NCI-H1930 (cell line): ENCODE data around the gene FBXO34.
"Not testable (repeated sequence)": the region's sequence is repeated elsewhere in the genome, so short reads cannot be mapped to it uniquely, and the experiment has no call there.

Experiments used
- DNase-seq, 2 experiments: peaks; one replicate each; lab custom pipeline; 2025; lab: John Stamatoyannopoulos, UW

FBXO34 gene

DNA sequence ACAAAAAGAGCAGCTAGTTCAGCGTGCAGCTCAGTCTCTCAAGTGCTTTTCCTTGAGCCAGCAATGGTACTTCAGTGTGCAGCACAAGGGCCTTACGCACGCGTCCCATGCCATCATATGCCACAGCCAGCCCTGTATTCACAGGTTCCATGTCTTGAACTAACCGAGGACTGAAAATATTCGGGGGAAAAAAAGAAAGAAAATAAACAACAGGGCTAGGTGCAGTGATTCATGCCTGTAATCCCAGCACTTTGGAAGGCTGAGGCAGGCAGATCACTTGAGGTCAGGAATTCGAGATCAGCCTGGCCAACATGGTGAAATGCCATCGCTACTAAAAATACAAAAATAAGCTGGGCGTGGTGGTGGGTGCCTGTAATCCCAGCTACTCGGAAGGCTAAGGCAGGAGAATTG lies 111.8 kb downstream of the FBXO34 start:
- DNase-seq, result not testable (repeated sequence)

DNA sequence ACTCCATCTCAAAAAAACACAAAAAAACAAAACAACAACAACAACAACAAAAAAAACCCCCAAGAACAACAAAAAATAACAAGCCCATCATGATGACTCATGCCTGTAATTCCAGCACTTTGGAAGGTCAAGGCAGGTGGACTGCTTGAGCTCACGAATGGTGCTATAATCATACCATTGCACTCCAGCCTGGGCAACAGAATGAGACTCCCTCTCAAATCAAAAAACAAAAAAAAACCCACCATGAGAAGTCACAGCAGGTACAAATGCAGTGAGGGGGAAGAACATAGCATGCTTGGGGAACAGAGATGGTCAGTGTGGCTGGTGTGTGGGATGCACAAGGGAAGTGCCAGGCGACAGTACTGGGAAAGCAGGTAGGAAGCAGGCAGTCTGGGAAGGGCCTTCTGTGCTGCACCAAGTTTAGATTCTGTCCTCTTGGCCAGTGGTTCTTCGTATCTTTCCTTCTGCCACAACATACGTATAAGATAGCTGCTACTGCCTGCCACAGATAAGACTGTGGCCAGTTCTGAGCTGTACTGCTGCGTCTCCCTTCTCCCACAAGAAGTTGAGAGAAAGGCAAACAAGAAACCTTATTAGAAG lies 112.4 kb downstream of the FBXO34 start:
- no peak for DNase-seq

DNA sequence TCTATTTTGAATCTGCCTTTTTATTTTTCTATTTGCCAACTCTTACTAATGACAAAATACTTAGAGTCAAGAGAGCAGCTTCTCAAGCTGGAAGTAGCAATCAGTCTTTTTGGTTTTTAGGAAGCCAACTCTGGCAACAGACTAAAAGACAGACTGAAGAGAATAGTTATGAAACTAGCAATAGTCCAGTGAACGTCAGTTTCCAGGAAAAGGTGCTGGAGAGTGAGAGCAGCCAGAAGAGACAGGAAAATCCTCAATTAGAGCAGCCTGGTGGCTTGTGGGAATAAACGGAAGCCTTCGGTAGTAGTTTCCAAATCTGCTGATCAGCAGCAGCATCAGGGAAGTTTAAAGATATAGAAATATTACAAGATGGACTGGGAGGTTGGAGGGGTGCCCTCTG lies 113.3 kb downstream of the FBXO34 start:
- DNase-seq, result no peak

DNA sequence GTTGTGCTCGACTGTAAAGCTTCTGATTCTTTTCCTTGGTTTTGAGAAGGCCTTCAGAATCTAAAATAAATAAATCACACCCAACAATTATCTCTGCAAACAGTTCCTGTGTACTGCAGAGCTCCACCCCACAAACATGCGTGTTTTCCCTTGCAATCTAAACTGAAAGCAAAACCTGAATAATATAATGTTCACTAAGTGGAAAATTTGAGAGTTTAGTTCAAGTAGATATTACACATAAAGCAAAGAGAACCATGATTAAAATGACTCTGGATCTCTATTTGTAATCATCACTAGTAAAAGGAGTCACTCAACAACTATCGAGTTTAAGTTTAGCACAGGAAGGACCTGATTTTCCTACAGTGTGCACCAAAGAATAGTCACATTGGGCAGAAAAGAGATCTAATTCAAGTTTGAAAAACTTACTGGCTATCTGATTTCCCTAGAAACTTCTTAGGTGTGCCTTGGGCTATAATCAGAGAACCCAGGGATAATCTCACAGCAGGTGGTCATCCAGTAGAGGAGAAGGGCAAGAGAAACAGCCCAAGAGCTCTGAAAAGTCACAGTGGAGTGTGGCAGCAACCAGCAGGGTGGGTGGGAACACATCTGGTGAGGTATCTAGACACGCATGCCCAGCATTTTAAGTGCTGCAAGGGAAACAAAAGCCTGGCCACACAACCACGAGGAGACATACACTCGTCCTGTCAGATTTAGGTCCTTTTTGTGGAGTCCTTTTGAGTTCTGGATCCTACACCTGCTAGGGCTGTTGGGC lies 115.0 kb downstream of the FBXO34 start:
- no peak for DNase-seq

DNA sequence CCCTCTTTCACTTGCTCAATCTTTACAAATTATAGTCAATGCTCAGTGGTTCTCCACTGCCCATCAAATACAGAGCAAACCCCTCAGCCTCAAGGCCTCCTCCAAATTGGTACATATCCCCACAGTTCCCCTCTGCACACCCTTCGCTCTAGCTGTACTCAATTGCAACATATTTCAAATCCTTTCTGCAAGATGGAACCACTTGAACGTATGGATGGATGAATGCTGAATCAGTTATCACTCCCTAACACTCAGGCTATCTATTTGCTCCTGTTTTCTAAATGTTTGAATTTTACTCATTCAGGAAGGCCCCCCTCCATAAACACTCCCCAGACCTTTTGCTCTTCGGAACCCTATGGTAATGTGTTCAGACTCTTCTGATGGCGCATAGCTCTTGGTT lies 115.9 kb downstream of the FBXO34 start:
- no peak for DNase-seq

DNA sequence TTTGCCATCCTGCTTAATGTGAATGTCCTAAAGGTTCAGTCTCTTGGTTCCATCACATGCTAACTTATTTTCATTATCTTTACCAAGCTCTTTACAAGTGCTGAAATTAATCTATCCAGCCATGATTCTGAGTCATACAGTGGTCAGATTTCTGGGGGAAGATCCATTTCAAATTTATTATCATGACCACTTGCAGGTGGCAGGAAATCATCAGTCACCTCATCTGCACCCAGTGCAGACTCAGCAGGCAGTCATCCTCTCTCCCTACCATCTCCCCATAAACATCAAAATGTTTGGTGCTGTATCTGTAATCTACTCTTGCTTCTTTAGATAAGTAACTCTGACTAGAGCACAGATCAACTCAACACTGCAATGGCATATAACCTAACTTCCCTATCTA lies 116.9 kb downstream of the FBXO34 start:
- DNase-seq, result no peak

DNA sequence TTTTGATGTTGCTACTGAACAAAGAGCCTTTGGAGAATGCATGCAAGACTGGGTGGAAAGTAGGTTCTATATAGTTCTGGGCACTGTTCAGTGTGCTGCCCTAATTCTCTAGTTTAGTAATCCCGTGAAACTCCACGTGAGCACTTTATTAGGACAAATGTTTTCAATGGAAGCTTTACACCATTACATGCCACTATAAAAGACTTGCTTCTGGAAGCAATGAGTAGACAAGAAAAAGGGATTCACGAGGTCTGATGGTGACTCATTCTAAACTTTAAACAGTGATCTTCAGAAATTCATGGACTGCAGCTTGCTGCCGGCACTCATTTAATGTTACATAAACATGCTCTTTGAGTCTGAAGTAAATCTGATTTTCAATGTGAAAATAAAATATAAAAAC lies 118.1 kb downstream of the FBXO34 start:
- no peak for DNase-seq

DNA sequence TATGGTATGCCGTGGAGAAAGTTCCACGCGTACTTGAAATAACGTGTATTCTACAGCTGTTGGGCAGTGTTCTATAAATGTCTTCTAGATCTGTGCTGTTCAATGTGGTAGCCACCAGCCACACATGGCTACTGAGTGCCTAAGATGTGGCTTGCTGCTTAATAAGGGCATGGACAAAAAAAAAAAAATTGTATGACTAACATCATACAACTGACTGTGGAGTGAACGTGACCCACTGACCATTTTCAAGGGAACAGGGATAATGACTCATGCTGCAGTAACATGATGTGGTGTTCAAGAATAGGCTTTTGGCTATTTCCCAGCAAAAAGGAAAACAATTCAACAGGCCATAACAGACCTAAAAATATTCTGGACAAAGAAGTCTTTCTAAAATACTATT lies 127.5 kb downstream of the FBXO34 start:
- DNase-seq, result no peak

DNA sequence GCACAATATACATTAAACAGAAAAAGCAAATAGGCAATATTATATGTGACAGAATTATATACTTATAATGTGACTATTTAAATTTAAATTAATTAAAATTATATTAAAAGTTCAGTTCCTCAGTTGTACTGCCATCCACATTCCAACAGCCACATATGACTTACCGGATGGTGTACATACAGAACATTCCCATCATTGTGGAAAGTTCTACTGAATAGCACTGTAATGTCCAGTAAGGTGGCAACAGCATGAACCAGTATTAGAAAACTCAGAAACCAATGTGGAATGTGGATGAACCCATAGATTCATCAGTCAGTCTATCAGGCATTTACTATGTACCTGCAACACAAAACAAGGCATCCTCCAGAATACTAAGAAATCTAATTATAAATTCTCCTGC lies 128.0 kb downstream of the FBXO34 start:
- no peak for DNase-seq

DNA sequence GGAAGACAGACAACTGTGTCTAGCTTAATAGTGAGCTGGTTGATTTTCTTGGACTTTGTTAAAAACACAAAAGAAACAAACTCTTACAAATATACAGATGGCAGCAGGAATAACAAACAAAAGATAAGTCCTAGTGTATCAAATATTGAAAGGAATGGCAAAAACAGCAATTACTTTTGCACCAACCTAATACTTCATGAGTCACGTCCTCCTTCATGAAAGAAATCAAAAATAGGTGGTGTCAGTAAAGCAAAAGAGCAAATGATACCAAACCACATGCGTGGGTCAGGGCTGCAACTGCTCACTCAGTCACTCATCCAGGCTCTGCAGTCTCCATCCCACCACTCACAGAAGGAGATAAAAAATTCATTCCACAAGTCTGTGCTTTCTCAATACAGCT lies 128.6 kb downstream of the FBXO34 start:
- no peak for DNase-seq

DNA sequence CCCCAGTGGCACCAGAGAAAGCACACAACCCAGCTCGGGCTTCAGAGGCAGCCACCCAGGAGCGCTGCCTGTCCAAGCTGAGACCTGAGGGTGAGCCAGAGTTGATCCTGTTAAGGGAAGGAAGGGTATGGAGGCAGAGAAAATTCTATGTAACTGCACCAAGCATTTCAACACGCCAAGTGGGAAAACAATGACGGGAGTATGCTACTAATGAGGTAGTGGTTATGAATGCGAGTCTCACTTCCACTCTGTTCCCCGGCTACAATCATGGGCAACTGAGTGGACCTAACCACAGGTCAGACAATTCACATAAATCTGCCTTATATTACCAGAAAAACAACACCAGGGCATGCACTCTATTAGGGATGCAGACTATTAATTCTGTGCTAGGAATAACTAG lies 130.5 kb downstream of the FBXO34 start:
- no peak for DNase-seq
